ENCODE measurements around the gene USP17L11.
A peak's percentile ranks its signal among the peaks of the same experiment; 100 is the strongest.
"Not testable (repeated sequence)": the region's sequence is repeated elsewhere in the genome, so short reads cannot be mapped to it uniquely, and the experiment has no call there.

Gene USP17L11

GRCh38 chr4:9215105-9215504, at the start of gene USP17L11:
TSS of gene USP17L11 (plus strand) at chr4:9215405. CDS start at chr4:9215405, 0 bp downstream.
- not testable (repeated sequence) for DNase-seq (ENCODE audit: low read depth in 2 of 3, low spot score in 1 of 3)

GRCh38 chr4:9165990-9166389, 49.2 kb upstream of the USP17L11 start:
- not testable (repeated sequence) for DNase-seq (ENCODE audit: low read depth in 2 of 3, low spot score in 1 of 3)

GRCh38 chr4:9169791-9170459, 45.3 kb upstream of the USP17L11 start, which contains the start of gene FAM90A26:
TSS of gene FAM90A26 (plus strand) at chr4:9170409. CDS start at chr4:9173173, 2,764 bp downstream.
- not testable (repeated sequence) for DNase-seq (ENCODE audit: low read depth in 2 of 3, low spot score in 1 of 3)

- DNase-seq (ENCODE audit: low read depth in 2 of 3, low spot score in 1 of 3): not testable (repeated sequence)
Observed at GRCh38 chr4:9210357-9210756, 4.8 kb upstream of the USP17L11 start, which contains the start of gene USP17L10. TSS of gene USP17L10 (plus strand) at chr4:9210657. CDS start at chr4:9210657, 0 bp downstream.

- DNase-seq (ENCODE audit: low read depth in 2 of 3, low spot score in 1 of 3): not testable (repeated sequence)
Observed at GRCh38 chr4:9214701-9215100, 504 bp upstream of the USP17L11 start.

GRCh38 chr4:9219852-9220251, 4.6 kb downstream of the USP17L11 start, which contains the start of gene USP17L12:
TSS of gene USP17L12 (plus strand) at chr4:9220152. CDS start at chr4:9220152, 0 bp downstream.
- DNase-seq (ENCODE audit: low read depth in 2 of 3, low spot score in 1 of 3): not testable (repeated sequence)

- not testable (repeated sequence) for DNase-seq (ENCODE audit: low read depth in 2 of 3, low spot score in 1 of 3)
Observed at GRCh38 chr4:9224596-9224995, 9.4 kb downstream of the USP17L11 start, which contains the start of gene USP17L13. TSS of gene USP17L13 (plus strand) at chr4:9224896. CDS start at chr4:9224896, 0 bp downstream.

GRCh38 chr4:9230249-9230648, 15.0 kb downstream of the USP17L11 start:
- not testable (repeated sequence) for DNase-seq (ENCODE audit: low read depth in 2 of 3, low spot score in 1 of 3)

- DNase-seq (ENCODE audit: low read depth in 2 of 3, low spot score in 1 of 3): not testable (repeated sequence)
Observed at GRCh38 chr4:9234085-9234484, 18.9 kb downstream of the USP17L11 start, which contains the start of gene USP17L15. TSS of gene USP17L15 (plus strand) at chr4:9234385. CDS start at chr4:9234385, 0 bp downstream.

- not testable (repeated sequence) for DNase-seq (ENCODE audit: low read depth in 2 of 3, low spot score in 1 of 3)
Observed at GRCh38 chr4:9238461-9238860, 23.3 kb downstream of the USP17L11 start.

GRCh38 chr4:9243579-9243978, 28.4 kb downstream of the USP17L11 start, which contains the start of gene USP17L17:
TSS of gene USP17L17 (plus strand) at chr4:9243879. CDS start at chr4:9243879, 0 bp downstream.
- not testable (repeated sequence) for DNase-seq (ENCODE audit: low read depth in 2 of 3, low spot score in 1 of 3)

GRCh38 chr4:9247953-9248680, 32.9 kb downstream of the USP17L11 start, which contains the start of gene USP17L18:
TSS of gene USP17L18 (plus strand) at chr4:9248630. CDS start at chr4:9248630, 0 bp downstream.
- peak in 1 of 3 donors; percentile 0 for DNase-seq (ENCODE audit: low read depth in 2 of 3, low spot score in 1 of 3)

- not testable (repeated sequence) for DNase-seq (ENCODE audit: low read depth in 2 of 3, low spot score in 1 of 3)
Observed at GRCh38 chr4:9253078-9253477, 37.9 kb downstream of the USP17L11 start, which contains the start of gene USP17L19. TSS of gene USP17L19 (plus strand) at chr4:9253378. CDS start at chr4:9253378, 0 bp downstream.

- DNase-seq (ENCODE audit: low read depth in 2 of 3, low spot score in 1 of 3): not testable (repeated sequence)
Observed at GRCh38 chr4:9257824-9258223, 42.6 kb downstream of the USP17L11 start, which contains the start of gene USP17L20. TSS of gene USP17L20 (plus strand) at chr4:9258124. CDS start at chr4:9258124, 0 bp downstream.

- DNase-seq (ENCODE audit: low read depth in 2 of 3, low spot score in 1 of 3): not testable (repeated sequence)
Observed at GRCh38 chr4:9262572-9262971, 47.4 kb downstream of the USP17L11 start, which contains the start of gene USP17L21. TSS of gene USP17L21 (plus strand) at chr4:9262872. CDS start at chr4:9262872, 0 bp downstream.

Measured in stimulated activated CD4-positive, alpha-beta T cell treated with anti-CD3 and anti-CD28 coated beads, Interleukin-12 subunit alpha, Interleukin-12 subunit beta, amount 100 ng/mL, for 48 hours (primary cell).